ENCODE data around the gene ARAP3. TPM values are rescaled to one million over a fixed set of nuclear protein-coding genes. Genes with fewer than 3 reads are reported as not detected.

The ARAP3 gene
- total RNA-seq, 1 donor from 2014 or later: 1.3 TPM

- Mint-ChIP-seq H3K4me1 (ENCODE audit: unreplicated experiment) (peaks cover 1% of the 10 kb centered on the region), H3K4me3 (ENCODE audit: unreplicated experiment) (no peak overlapping the region), H3K36me3 (ENCODE audit: unreplicated experiment) (no peaks in the 10 kb centered on the region), H3K9me3 (ENCODE audit: unreplicated experiment) (no peaks in the 10 kb centered on the region), H3K27me3 (ENCODE audit: unreplicated experiment) (no peaks in the 10 kb centered on the region), H3K27ac (ENCODE audit: unreplicated experiment) (no peak overlapping the region)
- no peak for DNase-seq (ENCODE audit: extremely low spot score, unreplicated experiment)
- TF ChIP-seq CTCF (IDR thresholded peaks at IDR 0.05): no peak
Measured at GRCh38 chr5:141656396-141656795, 25.6 kb downstream of the ARAP3 start.

GRCh38 chr5:141655020-141655419, 27.0 kb downstream of the ARAP3 start:
- no peak for TF ChIP-seq CTCF (IDR thresholded peaks at IDR 0.05)
- Mint-ChIP-seq H3K27me3 (ENCODE audit: unreplicated experiment) (no peaks in the 10 kb centered on the region), H3K4me3 (ENCODE audit: unreplicated experiment) (no peak overlapping the region), H3K9me3 (ENCODE audit: unreplicated experiment) (no peaks in the 10 kb centered on the region), H3K36me3 (ENCODE audit: unreplicated experiment) (no peaks in the 10 kb centered on the region), H3K4me1 (ENCODE audit: unreplicated experiment) (peaks cover 6% of the 10 kb centered on the region), H3K27ac (ENCODE audit: unreplicated experiment) (no peak overlapping the region)
- DNase-seq (ENCODE audit: extremely low spot score, unreplicated experiment): no peak

GRCh38 chr5:141654298-141654697, 27.7 kb downstream of the ARAP3 start:
- H3K27me3 Mint-ChIP-seq (ENCODE audit: unreplicated experiment): no peaks in the 10 kb centered on the region
- TF ChIP-seq CTCF (IDR thresholded peaks at IDR 0.05): no peak
- no peaks in the 10 kb centered on the region for H3K9me3 Mint-ChIP-seq (ENCODE audit: unreplicated experiment)
- DNase-seq (ENCODE audit: extremely low spot score, unreplicated experiment): no peak
- H3K36me3 Mint-ChIP-seq (ENCODE audit: unreplicated experiment): no peaks in the 10 kb centered on the region
- H3K27ac Mint-ChIP-seq (ENCODE audit: unreplicated experiment): no peak overlapping the region
- no peak overlapping the region for H3K4me3 Mint-ChIP-seq (ENCODE audit: unreplicated experiment)
- peaks cover 9% of the 10 kb centered on the region for H3K4me1 Mint-ChIP-seq (ENCODE audit: unreplicated experiment)

- peaks cover 2% of the 10 kb centered on the region for H3K36me3 Mint-ChIP-seq (ENCODE audit: unreplicated experiment)
- H3K4me3 Mint-ChIP-seq (ENCODE audit: unreplicated experiment): peak overlapping the region; percentile 99
- H3K4me1 Mint-ChIP-seq (ENCODE audit: unreplicated experiment): peaks cover 9% of the 10 kb centered on the region
- no peaks in the 10 kb centered on the region for H3K27me3 Mint-ChIP-seq (ENCODE audit: unreplicated experiment)
- H3K27ac Mint-ChIP-seq (ENCODE audit: unreplicated experiment): no peak overlapping the region
- no peak for TF ChIP-seq CTCF (IDR thresholded peaks at IDR 0.05)
- no peak for DNase-seq (ENCODE audit: extremely low spot score, unreplicated experiment)
- no peaks in the 10 kb centered on the region for H3K9me3 Mint-ChIP-seq (ENCODE audit: unreplicated experiment)
Measured at GRCh38 chr5:141651728-141652105, 30.3 kb downstream of the ARAP3 start.

- peak; percentile 95 for DNase-seq (ENCODE audit: extremely low spot score, unreplicated experiment)
- no peaks in the 10 kb centered on the region for H3K9me3 Mint-ChIP-seq (ENCODE audit: unreplicated experiment)
- peak within 1 kb of the TSS; percentile 99 for H3K4me3 Mint-ChIP-seq (ENCODE audit: unreplicated experiment)
- peak within 1 kb of the TSS; percentile 87 for H3K27ac Mint-ChIP-seq (ENCODE audit: unreplicated experiment)
- no peak for TF ChIP-seq CTCF (IDR thresholded peaks at IDR 0.05)
- H3K36me3 Mint-ChIP-seq (ENCODE audit: unreplicated experiment): peaks cover 2% of the 10 kb centered on the region
- peaks cover 9% of the 10 kb centered on the region for H3K4me1 Mint-ChIP-seq (ENCODE audit: unreplicated experiment)
- H3K27me3 Mint-ChIP-seq (ENCODE audit: unreplicated experiment): no peaks in the 10 kb centered on the region
Measured at GRCh38 chr5:141650851-141651727, 30.9 kb downstream of the ARAP3 start, which contains the start of gene FCHSD1. FCHSD1 (minus strand) TSS chr5:141651418; CDS start chr5:141651368, 50 bp downstream.

Measured in osteocyte (in vitro differentiated cells).